IPS-20b (cell line): Measurements from ENCODE around the gene MRTFB.
"Not testable (repeated sequence)": the region's sequence is repeated elsewhere in the genome, so short reads cannot be mapped to it uniquely, and the experiment has no call there.

Source experiments
- H3K27ac ChIP-seq: one replicate; pipeline ENCODE4 v1.5.1; 2013; ENCODE audit warnings: low read length
- H3K27me3 ChIP-seq: 2 replicates; pipeline ENCODE4 v1.6.1; 2013; ENCODE audit warnings: mild to moderate bottlenecking, low read length, inconsistent platforms; ENCODE audit not compliant: insufficient read depth
- H3K36me3 ChIP-seq: 2 replicates; pipeline ENCODE4 v1.6.1; 2013; ENCODE audit warnings: low read depth, mild to moderate bottlenecking, inconsistent platforms, low read length, moderate library complexity; ENCODE audit not compliant: insufficient read depth
- H3K4me1 ChIP-seq: 2 replicates; pipeline ENCODE4 v1.6.1; 2013; ENCODE audit warnings: mild to moderate bottlenecking, control low read depth, inconsistent platforms, low read length, moderate library complexity; ENCODE audit not compliant: insufficient read depth
- H3K4me3 ChIP-seq: 2 replicates; pipeline ENCODE4 v1.5.1; 2013; ENCODE audit warnings: mild to moderate bottlenecking, low read length, inconsistent platforms
- H3K9ac ChIP-seq: 2 replicates; pipeline ENCODE4 v1.6.1; 2013; ENCODE audit warnings: low read depth, mild to moderate bottlenecking, inconsistent platforms, low read length, moderate library complexity
- H3K9me3 ChIP-seq: 2 replicates; pipeline ENCODE4 v1.6.1; 2013; ENCODE audit warnings: mild to moderate bottlenecking, low read depth, low read length, inconsistent platforms; ENCODE audit not compliant: insufficient read depth

MRTFB gene

DNA sequence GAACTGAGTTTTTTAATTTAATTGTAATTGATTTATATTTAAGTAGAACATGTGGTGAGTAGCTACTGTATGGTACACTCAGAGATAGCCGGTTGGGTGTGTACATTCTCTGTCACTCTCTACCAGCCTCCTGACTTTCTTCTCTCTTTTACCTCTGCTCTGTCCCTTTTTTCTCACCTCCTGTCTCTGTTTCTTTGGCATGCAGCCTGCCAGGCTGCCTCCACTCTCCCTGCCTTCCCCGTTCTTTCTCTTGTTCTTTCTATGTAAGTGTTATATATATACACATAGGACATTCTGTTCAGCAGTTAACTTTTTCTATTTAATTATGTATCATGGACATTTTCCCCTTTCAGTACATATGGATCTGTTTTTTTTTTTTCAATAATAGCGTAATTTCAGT, 50.8 kb downstream of the MRTFB start:
- no peaks in the 10 kb centered on the region for H3K9me3 ChIP-seq

DNA sequence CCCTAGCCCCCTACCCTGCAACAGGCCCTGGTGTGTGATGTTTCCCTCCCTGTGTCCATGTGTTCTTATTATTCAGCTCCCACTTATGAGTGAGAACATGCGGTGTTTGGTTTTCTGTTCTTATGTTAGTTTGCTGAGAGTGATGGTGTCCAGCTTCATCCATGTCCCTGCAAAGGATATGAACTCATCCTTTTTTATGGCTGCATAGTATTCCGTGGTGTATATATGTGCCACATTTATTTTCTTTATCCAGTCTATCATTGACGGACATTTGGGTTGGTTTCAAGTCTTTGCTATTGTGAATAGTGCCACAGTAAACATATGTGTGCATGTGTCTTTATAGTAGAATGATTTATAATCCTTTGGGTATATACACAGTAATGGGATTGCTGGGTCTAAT, 51.3 kb downstream of the MRTFB start:
- H3K9me3 ChIP-seq, H3K27me3 ChIP-seq, H3K27ac ChIP-seq, H3K9ac ChIP-seq, H3K4me3 ChIP-seq, H3K36me3 ChIP-seq: not testable (repeated sequence)
- H3K4me1 ChIP-seq = peaks cover 13% of the 10 kb centered on the region; the same call in 1 of the 2 replicates

More for the DNA sequence above, 50.8 kb downstream of the MRTFB start:
- H3K27me3 ChIP-seq = no peaks in the 10 kb centered on the region
- H3K36me3 ChIP-seq = no peaks in the 10 kb centered on the region
- H3K27ac ChIP-seq = no peak overlapping the region
- no peak overlapping the region for H3K4me3 ChIP-seq
- peaks cover 13% of the 10 kb centered on the region; the same call in 1 of the 2 replicates for H3K4me1 ChIP-seq
- H3K9ac ChIP-seq = no peak overlapping the region

DNA sequence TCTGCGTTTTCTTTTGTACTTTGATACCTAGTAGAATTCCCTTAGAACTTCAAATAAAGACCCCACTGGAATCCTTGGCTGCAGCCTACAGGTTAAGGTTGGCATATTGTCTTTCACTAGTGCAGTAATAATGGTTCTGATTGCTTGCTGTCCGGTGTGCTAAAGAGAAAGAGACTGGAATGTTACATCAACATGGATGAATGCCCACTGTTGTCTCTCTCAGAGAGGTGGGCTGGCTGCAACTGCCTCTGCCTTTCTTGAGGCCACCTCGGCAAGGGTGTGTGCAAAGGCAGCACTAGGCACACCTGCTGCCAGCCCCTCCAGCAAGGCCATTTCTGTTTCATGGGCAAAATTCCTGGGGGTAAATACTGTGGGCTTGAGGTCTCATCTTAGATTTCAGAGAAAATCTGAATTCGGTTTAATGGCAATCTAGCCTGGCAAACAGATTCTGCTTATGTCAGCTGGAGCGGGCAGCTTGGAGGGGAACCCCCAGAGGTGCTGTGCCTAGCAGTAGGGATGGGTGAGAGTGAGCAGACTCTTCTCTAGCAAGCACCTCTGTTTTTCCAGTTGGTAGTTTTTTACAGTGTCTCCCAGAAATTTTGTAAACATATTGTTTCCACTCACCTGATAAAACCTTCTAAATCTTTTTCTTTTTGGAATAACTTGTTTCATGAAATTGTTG, 54.0 kb downstream of the MRTFB start:
- Histone ChIP-seq H3K36me3 (0 out of 2 replicates have a peak, but pooled peaks cover 3% of the 10 kb centered on the region), H3K27ac (no peak overlapping the region), H3K27me3 (no peaks in the 10 kb centered on the region), H3K9me3 (no peaks in the 10 kb centered on the region), H3K4me1 (peaks cover 13% of the 10 kb centered on the region; the same call in 1 of the 2 replicates), H3K4me3 (no peak overlapping the region), H3K9ac (no peak overlapping the region)

DNA sequence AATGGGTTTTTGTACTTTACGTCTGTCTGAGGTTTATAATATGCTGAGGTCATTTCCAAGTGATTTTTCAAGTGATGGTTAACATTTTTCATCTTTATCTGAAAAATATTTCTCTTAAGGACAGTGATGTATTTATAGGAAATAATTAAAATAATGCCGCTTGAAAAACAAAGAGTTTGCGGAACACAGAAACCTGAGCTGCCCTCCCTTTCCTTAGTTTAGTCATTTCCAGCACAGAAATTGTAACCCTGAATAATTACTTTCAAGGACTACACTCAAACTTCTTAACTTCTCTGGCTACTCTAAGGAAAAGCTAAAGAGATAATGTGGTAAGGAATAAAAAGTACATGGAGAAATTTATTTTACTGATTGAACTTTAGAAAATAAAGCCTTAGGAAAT, 54.6 kb downstream of the MRTFB start:
- Histone ChIP-seq H3K4me3 (no peak overlapping the region), H3K27me3 (no peaks in the 10 kb centered on the region), H3K36me3 (0 out of 2 replicates have a peak, but pooled peaks cover 3% of the 10 kb centered on the region), H3K4me1 (peaks cover 13% of the 10 kb centered on the region; the same call in 1 of the 2 replicates), H3K27ac (no peak overlapping the region), H3K9me3 (no peaks in the 10 kb centered on the region), H3K9ac (no peak overlapping the region)

DNA sequence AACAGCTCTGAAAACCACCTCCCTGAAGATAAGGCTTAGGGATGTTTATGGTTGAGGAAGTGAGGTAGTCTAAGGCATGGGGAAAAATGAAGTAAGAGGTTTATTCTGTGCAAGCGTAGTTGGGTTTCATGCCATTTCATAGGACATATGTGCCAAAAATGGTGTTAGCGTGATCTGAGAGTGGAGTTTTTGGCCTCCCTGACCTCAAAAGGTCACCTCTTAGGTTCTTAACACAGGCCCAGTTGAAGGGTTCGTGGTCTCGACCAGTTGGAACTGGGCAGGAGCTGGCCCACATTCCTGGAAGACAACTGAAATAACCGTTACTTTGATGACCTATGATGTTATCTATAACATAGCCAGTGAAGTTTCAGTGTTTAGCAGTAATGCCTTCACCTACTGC, 57.0 kb downstream of the MRTFB start:
- Histone ChIP-seq H3K27me3 (no peaks in the 10 kb centered on the region), H3K36me3 (0 out of 2 replicates have a peak, but pooled peaks cover 3% of the 10 kb centered on the region), H3K4me3 (no peak overlapping the region), H3K9me3 (no peaks in the 10 kb centered on the region), H3K9ac (no peak overlapping the region), H3K4me1 (peaks cover 13% of the 10 kb centered on the region; the same call in 1 of the 2 replicates), H3K27ac (no peak overlapping the region)

DNA sequence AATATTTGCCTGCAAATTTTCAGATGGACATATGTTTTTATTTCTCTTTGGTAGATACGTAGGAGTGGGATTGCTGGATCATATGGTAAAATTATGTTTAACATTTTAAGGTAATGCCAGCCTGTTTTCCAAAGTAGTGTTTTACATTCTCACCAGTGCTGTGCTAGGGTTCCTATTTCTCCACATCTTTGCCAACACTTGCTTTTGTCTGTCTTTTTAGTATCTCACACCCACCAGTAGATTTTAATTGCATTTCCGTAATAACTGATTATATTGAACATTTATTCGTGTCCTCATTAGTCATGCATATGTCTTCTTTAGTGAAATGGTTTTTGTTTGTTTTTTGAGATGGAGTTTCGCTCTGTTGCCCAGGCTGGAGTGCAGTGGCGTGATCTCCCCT, 58.4 kb downstream of the MRTFB start:
- no peak overlapping the region for H3K4me3 ChIP-seq
- H3K36me3 ChIP-seq = 0 out of 2 replicates have a peak, but pooled peaks cover 3% of the 10 kb centered on the region
- no peaks in the 10 kb centered on the region for H3K27me3 ChIP-seq
- no peaks in the 10 kb centered on the region for H3K9me3 ChIP-seq
- H3K4me1 ChIP-seq = peaks cover 12% of the 10 kb centered on the region; the same call in 1 of the 2 replicates
- H3K27ac ChIP-seq = no peak overlapping the region
- no peak overlapping the region for H3K9ac ChIP-seq

DNA sequence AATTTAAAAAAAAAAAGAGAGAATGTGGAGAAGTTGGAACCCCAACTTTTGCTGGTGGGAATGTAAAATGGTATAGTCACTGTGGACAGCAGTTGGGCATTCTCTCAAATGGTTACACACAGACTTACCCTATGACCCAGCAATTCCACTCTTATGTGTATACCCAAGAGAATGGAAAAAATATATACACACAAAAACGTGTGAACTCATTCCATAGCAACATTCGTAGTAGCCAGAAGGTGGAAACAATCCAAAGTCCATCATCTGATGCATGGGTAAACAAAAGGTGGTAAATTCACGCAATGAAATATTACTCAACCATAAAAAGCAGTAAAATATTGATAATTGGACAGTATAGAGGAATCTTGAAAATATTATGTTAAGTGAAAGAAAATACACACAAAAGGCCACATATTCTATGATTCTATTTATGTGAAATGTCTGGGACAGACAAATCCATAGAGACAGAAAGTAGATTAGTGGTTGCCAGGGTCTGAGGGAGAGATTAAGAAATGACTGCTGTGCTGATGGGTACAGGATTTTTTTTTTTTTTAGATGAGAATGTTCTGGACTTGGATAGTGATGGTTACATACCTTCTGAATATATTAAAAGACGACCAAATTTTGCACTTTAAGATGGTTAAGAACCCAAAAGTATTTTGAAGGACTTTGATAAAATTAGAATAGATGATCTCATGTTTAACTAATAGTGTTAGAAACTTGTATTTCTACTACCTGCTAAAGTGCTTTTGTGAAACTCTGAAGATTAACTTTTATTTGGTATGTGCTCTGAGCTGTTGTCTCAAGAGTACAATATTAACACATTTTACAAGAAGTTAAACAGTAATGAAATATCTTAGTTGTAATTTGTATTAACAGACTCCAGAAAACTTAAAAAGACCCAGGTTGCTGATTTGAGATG, 60.9 kb downstream of the MRTFB start:
- Histone ChIP-seq H3K36me3 (0 out of 2 replicates have a peak, but pooled peaks cover 3% of the 10 kb centered on the region), H3K27me3 (no peaks in the 10 kb centered on the region), H3K9me3 (no peaks in the 10 kb centered on the region), H3K9ac (no peak overlapping the region), H3K27ac (no peak overlapping the region), H3K4me1 (no peaks in the 10 kb centered on the region), H3K4me3 (no peak overlapping the region)

DNA sequence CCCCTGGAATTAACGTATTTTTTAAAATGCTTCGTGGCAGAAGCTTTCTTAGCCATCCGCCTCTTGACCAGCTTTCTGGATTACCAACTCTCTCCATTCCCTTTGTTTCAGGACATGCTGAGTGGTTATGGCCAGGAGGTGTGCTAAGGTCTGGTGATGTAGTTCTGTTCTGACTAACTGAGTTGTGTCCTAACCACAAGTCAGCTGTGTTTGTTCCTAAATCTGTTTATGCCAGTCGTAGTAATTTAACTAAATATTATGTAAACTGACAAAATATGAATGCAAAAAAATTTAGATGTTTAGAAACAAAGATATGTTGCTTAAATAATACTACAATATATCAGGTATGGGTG, 61.6 kb downstream of the MRTFB start:
- Histone ChIP-seq H3K27me3 (no peaks in the 10 kb centered on the region), H3K9me3 (no peaks in the 10 kb centered on the region), H3K4me3 (no peak overlapping the region), H3K36me3 (0 out of 2 replicates have a peak, but pooled peaks cover 3% of the 10 kb centered on the region), H3K9ac (no peak overlapping the region), H3K27ac (no peak overlapping the region), H3K4me1 (no peaks in the 10 kb centered on the region)

DNA sequence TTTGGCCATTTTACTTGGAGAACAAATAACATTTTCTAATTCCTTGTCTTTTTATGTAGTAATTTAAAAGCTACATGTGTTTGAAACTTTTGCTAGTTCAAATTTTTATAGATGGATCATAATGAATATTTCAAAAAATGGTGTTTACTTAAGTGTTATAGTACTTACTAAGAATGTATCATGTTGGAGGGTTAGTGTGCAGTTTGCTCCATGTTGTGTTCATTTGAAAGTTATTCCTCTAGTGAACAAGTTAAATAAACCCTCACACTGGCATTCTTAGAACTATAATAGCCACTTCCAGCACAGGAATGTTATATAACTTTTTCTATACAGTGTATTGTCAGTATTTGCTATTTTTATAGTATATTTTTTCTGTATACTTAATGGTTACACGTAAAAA, 62.8 kb downstream of the MRTFB start:
- H3K27ac ChIP-seq = no peak overlapping the region
- no peak overlapping the region for H3K4me3 ChIP-seq
- H3K9ac ChIP-seq = no peak overlapping the region
- no peaks in the 10 kb centered on the region for H3K27me3 ChIP-seq
- no peaks in the 10 kb centered on the region for H3K4me1 ChIP-seq
- no peaks in the 10 kb centered on the region for H3K9me3 ChIP-seq
- 0 out of 2 replicates have a peak, but pooled peaks cover under 1% of the 10 kb centered on the region for H3K36me3 ChIP-seq

DNA sequence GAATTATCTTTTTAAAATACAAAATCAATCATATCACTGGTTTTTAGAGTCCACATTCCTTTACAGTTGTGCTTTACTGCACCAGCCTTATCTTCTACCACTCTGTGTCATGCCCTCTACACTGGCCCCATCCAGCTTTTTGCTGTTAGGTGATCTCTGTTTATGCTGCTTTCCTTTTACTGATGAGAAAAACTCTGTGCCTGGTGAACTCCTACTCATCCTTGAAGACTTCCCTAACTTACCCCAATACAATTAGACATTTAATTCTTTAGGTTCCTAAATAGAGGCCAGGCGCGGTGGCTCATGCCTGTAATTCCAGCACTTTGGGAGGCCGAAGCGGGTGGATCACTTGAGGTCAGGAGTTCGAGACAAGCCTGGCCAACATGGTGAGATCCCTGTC, 64.6 kb downstream of the MRTFB start:
- H3K36me3 ChIP-seq = peaks cover 12% of the 10 kb centered on the region
- no peak overlapping the region for H3K9ac ChIP-seq
- H3K4me1 ChIP-seq = no peaks in the 10 kb centered on the region
- no peak overlapping the region for H3K27ac ChIP-seq
- H3K27me3 ChIP-seq = no peaks in the 10 kb centered on the region
- no peak overlapping the region for H3K4me3 ChIP-seq
- peaks cover 4% of the 10 kb centered on the region; the same call in 1 of the 2 replicates for H3K9me3 ChIP-seq

DNA sequence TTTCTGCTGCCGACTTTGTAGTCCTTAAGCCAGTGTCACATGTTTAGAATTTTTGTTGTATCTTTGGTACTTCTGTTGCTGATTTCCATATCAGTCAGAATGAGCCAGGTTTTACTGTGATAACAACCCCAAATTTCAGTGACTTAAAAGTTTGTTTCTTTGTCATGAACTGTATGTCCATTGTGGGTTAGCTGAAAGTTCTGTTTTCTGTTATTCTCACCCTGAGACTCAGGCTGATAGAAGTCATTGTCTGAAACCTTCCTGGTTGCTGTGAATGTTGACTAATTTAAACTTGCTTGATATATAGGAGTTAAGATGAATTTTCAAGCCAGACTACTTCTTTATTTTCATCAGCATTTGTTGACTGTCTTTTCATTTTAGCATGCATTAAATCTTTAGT, 68.8 kb downstream of the MRTFB start:
- no peaks in the 10 kb centered on the region for H3K27me3 ChIP-seq
- H3K9me3 ChIP-seq = peaks cover 4% of the 10 kb centered on the region; the same call in 1 of the 2 replicates
- H3K36me3 ChIP-seq = peaks cover 25% of the 10 kb centered on the region
- no peak overlapping the region for H3K4me3 ChIP-seq
- H3K4me1 ChIP-seq = no peaks in the 10 kb centered on the region
- no peak overlapping the region for H3K27ac ChIP-seq
- H3K9ac ChIP-seq = no peak overlapping the region
